IPS-NIHi7 (cell line): Measurements from ENCODE around the gene TMEM132C.
"Not testable (repeated sequence)": the region's sequence is repeated elsewhere in the genome, so short reads cannot be mapped to it uniquely, and the experiment has no call there.

Source experiments
- DNase-seq: peaks from one replicate; pipeline ENCODE4 v3.0.0; 2012; ENCODE audit warnings: mixed read lengths; ENCODE audit errors: extremely low spot score

The TMEM132C gene

GRCh38 chr12:128267131-128267622 lies at the start of gene TMEM132C:
TSS of gene TMEM132C (plus strand) at chr12:128267170. CDS start at chr12:128267403, 233 bp downstream.
- no peak for DNase-seq

- no peak for DNase-seq
These were observed 42.7 kb upstream of the TMEM132C start for GRCh38 chr12:128224226-128224625.

GRCh38 chr12:128228581-128228980 lies 38.4 kb upstream of the TMEM132C start:
- no peak for DNase-seq

- no peak for DNase-seq
These were observed 31.1 kb upstream of the TMEM132C start for GRCh38 chr12:128235635-128236417.

- DNase-seq = no peak
These were observed 30.4 kb upstream of the TMEM132C start for GRCh38 chr12:128236525-128236924.

- DNase-seq = no peak
These were observed 26.2 kb upstream of the TMEM132C start for GRCh38 chr12:128240745-128241144.

- no peak for DNase-seq
These were observed 21.8 kb upstream of the TMEM132C start for GRCh38 chr12:128245121-128245520.

GRCh38 chr12:128245905-128246304 lies 21.1 kb upstream of the TMEM132C start:
- no peak for DNase-seq

- DNase-seq = no peak
These were observed 16.9 kb upstream of the TMEM132C start for GRCh38 chr12:128250096-128250495.

GRCh38 chr12:128253829-128254228 lies 13.1 kb upstream of the TMEM132C start:
- DNase-seq = not testable (repeated sequence)

- DNase-seq = no peak
These were observed 8.0 kb upstream of the TMEM132C start for GRCh38 chr12:128258866-128259555.

- DNase-seq = peak; percentile 44
These were observed 7.4 kb upstream of the TMEM132C start for GRCh38 chr12:128259556-128260070.

- no peak for DNase-seq
These were observed 5.2 kb upstream of the TMEM132C start for GRCh38 chr12:128261757-128262156.

- no peak for DNase-seq
These were observed 1.4 kb upstream of the TMEM132C start for GRCh38 chr12:128265566-128265965.

GRCh38 chr12:128266086-128266485 lies 884 bp upstream of the TMEM132C start:
- DNase-seq = no peak

GRCh38 chr12:128266541-128267130 lies 334 bp upstream of the TMEM132C start:
- DNase-seq = peak; percentile 36

- no peak for DNase-seq
These were observed 845 bp downstream of the TMEM132C start for GRCh38 chr12:128267651-128268378.

GRCh38 chr12:128268379-128268995 lies 1.5 kb downstream of the TMEM132C start:
- no peak for DNase-seq

GRCh38 chr12:128269181-128269591 lies 2.2 kb downstream of the TMEM132C start:
- DNase-seq = peak; percentile 26

- no peak for DNase-seq
These were observed 9.5 kb downstream of the TMEM132C start for GRCh38 chr12:128276471-128276870.

GRCh38 chr12:128286970-128287369 lies 20.0 kb downstream of the TMEM132C start:
- no peak for DNase-seq
